HEK293T (cell line): Measurements from ENCODE around the gene SSTR4.

Experiments
- FOXM1 ChIP-seq: fragments of 450-650 bp; IDR thresholded peaks from 2 replicates; pipeline ENCODE4 v1.6.1; 2017; ENCODE audit warnings: mild to moderate bottlenecking, borderline replicate concordance
- HDGF ChIP-seq: fragments of 450-650 bp; IDR thresholded peaks from 2 replicates; pipeline ENCODE4 v1.6.1; 2017; ENCODE audit warnings: antibody characterized with exemption, borderline replicate concordance
- PKNOX1 ChIP-seq: fragments of 450-650 bp; IDR thresholded peaks from 2 replicates; pipeline ENCODE4 v1.6.1; 2016

- TF ChIP-seq FOXM1 (no peak), HDGF (no peak), PKNOX1 (no peak)
These were observed at the start of gene SSTR4 for GRCh38 chr20:23034721-23035671.
